ENCODE measurements around the gene CUL3. TPM values are rescaled to one million over a fixed set of nuclear protein-coding genes. Genes with fewer than 3 reads are reported as not detected.

The CUL3 gene
- total RNA-seq, 1 donor from 2014 or later = 65.6 TPM

DNA sequence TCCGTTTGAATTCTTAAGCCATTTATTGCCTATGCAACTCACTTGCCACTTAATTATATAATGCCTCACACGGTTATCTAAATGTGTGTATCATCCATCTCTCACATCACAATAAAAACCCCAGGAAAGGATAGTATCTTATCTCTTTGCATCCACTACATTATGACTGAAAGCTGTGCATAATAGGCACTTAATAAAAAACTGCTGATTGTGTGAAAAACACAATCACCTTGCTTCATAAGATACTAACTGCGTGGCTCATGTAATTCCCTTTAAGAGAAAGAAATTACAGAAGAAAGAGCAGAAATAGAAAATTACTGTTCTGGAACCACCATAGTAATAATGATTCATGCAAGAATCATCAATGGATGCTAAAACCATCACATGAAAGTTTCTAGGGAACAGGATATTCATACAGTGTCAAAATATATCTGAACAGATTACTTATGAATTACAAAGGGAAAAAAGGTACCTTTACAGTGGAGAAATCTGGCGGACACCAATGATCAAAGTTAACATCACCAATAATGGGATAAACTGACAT is 29.3 kb downstream of the CUL3 start:
- Mint-ChIP-seq H3K4me3 (ENCODE audit: unreplicated experiment) (no peak overlapping the region), H3K36me3 (ENCODE audit: low read depth) (no peaks in the 10 kb centered on the region), H3K27ac (ENCODE audit: unreplicated experiment) (no peak overlapping the region), H3K9me3 (ENCODE audit: low read depth) (no peaks in the 10 kb centered on the region), H3K27me3 (ENCODE audit: low read depth) (no peaks in the 10 kb centered on the region), H3K4me1 (ENCODE audit: low read depth) (peaks cover 39% of the 10 kb centered on the region)
- TF ChIP-seq, protein P1, sequence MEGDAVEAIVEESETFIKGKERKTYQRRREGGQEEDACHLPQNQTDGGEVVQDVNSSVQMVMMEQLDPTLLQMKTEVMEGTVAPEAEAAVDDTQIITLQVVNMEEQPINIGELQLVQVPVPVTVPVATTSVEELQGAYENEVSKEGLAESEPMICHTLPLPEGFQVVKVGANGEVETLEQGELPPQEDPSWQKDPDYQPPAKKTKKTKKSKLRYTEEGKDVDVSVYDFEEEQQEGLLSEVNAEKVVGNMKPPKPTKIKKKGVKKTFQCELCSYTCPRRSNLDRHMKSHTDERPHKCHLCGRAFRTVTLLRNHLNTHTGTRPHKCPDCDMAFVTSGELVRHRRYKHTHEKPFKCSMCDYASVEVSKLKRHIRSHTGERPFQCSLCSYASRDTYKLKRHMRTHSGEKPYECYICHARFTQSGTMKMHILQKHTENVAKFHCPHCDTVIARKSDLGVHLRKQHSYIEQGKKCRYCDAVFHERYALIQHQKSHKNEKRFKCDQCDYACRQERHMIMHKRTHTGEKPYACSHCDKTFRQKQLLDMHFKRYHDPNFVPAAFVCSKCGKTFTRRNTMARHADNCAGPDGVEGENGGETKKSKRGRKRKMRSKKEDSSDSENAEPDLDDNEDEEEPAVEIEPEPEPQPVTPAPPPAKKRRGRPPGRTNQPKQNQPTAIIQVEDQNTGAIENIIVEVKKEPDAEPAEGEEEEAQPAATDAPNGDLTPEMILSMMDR (IDR thresholded peaks at IDR 0.05) = no peak
- no peak for DNase-seq (ENCODE audit: low spot score)

DNA sequence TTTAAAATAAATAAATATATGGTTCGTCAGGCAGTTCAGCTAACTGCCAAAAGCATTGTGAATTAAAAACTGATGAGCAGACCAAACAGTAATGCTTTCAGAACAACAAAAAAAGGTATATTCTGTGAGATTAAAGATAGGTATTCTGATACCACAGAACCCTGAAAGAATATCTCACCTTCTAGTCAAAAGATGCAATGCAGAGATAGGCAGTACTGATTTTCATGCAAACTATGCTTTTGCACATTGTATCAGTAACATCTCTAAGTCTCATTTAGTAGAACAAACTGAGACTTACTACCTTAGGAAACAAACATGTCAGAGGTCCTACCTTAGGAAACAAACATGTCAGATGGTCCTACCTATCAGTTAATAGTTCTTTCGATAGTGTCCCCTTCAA is 32.4 kb downstream of the CUL3 start:
- TF ChIP-seq, protein P1 (IDR thresholded peaks at IDR 0.05) = no peak
- Mint-ChIP-seq H3K36me3 (ENCODE audit: low read depth) (no peaks in the 10 kb centered on the region), H3K27ac (ENCODE audit: unreplicated experiment) (no peak overlapping the region), H3K4me3 (ENCODE audit: unreplicated experiment) (no peak overlapping the region), H3K9me3 (ENCODE audit: low read depth) (no peaks in the 10 kb centered on the region), H3K4me1 (ENCODE audit: low read depth) (peaks cover 38% of the 10 kb centered on the region), H3K27me3 (ENCODE audit: low read depth) (no peaks in the 10 kb centered on the region)
- DNase-seq (ENCODE audit: low spot score) = no peak

DNA sequence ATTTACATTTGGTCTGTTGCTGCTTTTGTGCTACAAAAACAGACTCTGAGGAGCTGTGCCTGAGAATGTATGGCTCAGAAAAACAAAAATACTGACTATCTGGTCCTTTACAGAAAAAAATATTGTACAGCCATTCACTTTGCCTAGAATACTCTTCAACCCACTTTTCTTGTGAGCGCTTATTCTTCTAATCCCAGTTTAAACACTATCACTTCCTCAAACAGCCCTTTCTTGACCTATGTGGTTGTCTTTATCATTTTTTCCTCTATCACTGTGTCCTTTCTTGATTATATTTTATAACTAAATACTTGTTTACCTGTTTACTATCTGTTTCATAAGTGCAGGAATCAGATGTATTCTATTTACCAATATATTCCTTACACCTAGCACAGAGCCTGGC is 33.5 kb downstream of the CUL3 start:
- H3K4me3 Mint-ChIP-seq (ENCODE audit: unreplicated experiment) = no peak overlapping the region
- peaks cover 42% of the 10 kb centered on the region for H3K4me1 Mint-ChIP-seq (ENCODE audit: low read depth)
- TF ChIP-seq, protein P1 (IDR thresholded peaks at IDR 0.05) = no peak
- no peaks in the 10 kb centered on the region for H3K36me3 Mint-ChIP-seq (ENCODE audit: low read depth)
- H3K9me3 Mint-ChIP-seq (ENCODE audit: low read depth) = no peaks in the 10 kb centered on the region
- peak overlapping the region; percentile 20 for H3K27ac Mint-ChIP-seq (ENCODE audit: unreplicated experiment)
- H3K27me3 Mint-ChIP-seq (ENCODE audit: low read depth) = no peaks in the 10 kb centered on the region
- no peak for DNase-seq (ENCODE audit: low spot score)

DNA sequence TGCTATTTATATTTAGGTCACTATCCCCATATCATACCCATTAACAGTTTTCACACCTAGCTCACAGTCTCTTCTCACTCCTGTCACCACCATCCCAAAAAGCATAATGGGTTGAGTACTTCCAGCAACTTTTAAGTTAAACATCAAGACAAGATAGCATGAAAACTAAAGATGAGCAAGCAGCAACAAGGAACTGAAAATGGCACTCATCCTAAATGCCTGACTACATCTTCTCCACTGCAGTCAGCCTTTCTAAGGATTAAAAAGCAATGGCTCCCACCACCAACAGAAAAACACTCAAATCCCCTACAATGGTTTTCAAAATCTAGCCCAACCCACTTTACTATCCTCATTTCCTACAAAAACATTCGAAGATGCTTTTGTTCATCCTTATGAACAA is 38.2 kb downstream of the CUL3 start:
- H3K27ac Mint-ChIP-seq (ENCODE audit: unreplicated experiment) = peak overlapping the region; percentile 60
- peaks cover 42% of the 10 kb centered on the region for H3K4me1 Mint-ChIP-seq (ENCODE audit: low read depth)
- H3K36me3 Mint-ChIP-seq (ENCODE audit: low read depth) = peaks cover 1% of the 10 kb centered on the region
- TF ChIP-seq, protein P1 (IDR thresholded peaks at IDR 0.05) = no peak
- H3K27me3 Mint-ChIP-seq (ENCODE audit: low read depth) = no peaks in the 10 kb centered on the region
- no peaks in the 10 kb centered on the region for H3K9me3 Mint-ChIP-seq (ENCODE audit: low read depth)
- no peak for DNase-seq (ENCODE audit: low spot score)
- no peak overlapping the region for H3K4me3 Mint-ChIP-seq (ENCODE audit: unreplicated experiment)

DNA sequence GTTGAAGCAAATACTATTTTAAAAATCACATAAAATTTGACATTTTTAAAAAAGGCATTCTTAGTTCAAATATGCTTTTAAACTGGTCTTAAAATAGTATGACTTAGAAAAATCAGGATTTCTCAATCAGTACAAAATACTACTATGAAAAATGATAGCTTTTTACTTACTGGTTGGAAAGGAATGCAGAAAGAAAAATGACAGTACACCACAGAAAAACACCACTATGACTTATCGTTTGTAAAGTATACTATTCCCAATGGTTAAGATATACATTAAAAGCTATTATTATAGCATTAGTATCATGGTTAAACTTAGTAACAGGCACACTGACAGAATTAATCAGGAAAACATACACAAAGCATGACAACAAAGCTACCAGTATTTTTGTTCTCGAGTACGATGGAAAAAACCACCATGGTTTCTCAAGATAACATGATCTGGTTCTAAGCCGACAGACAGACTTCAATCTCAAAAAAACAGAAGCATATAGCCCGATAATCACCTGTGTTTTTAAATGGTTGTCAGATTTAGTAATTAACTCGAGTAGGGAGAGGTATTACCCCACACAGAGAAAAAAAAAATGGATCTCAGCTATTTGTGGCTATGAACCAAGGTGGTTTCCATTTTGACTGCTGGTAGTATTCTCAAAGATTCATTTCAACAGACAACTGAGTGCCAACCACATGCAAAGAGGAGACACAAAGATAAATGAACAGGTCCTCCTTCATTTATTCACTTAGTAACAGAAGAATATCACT is 39.1 kb downstream of the CUL3 start:
- H3K4me3 Mint-ChIP-seq (ENCODE audit: unreplicated experiment) = peak overlapping the region; percentile 7
- TF ChIP-seq, protein P1 (IDR thresholded peaks at IDR 0.05) = no peak
- no peak for DNase-seq (ENCODE audit: low spot score)
- H3K4me1 Mint-ChIP-seq (ENCODE audit: low read depth) = peaks cover 37% of the 10 kb centered on the region
- peaks cover 6% of the 10 kb centered on the region for H3K36me3 Mint-ChIP-seq (ENCODE audit: low read depth)
- no peaks in the 10 kb centered on the region for H3K9me3 Mint-ChIP-seq (ENCODE audit: low read depth)
- H3K27ac Mint-ChIP-seq (ENCODE audit: unreplicated experiment) = peak overlapping the region; percentile 88
- H3K27me3 Mint-ChIP-seq (ENCODE audit: low read depth) = no peaks in the 10 kb centered on the region

Data from chondrocyte (in vitro differentiated cells).